SH-SY5Y (cell line): ENCODE results near the gene DGKG.

Source experiments
- GATA2 ChIP-seq: IDR thresholded peaks from 2 replicates; pipeline ENCODE4 v1.6.1; 2011; ENCODE audit warnings: mild to moderate bottlenecking, low read depth, low read length
- GATA3 ChIP-seq: IDR thresholded peaks from 2 replicates; pipeline ENCODE4 v1.6.1; 2011; ENCODE audit warnings: low read depth, mild to moderate bottlenecking, low read length, moderate library complexity

- TF ChIP-seq GATA3 (no peak), GATA2 (no peak)
Measured at GRCh38 chr3:186125118-186125517, 236.9 kb downstream of the DGKG start.
